Measurements from ENCODE around the gene PLCB1.

Gene PLCB1

DNA sequence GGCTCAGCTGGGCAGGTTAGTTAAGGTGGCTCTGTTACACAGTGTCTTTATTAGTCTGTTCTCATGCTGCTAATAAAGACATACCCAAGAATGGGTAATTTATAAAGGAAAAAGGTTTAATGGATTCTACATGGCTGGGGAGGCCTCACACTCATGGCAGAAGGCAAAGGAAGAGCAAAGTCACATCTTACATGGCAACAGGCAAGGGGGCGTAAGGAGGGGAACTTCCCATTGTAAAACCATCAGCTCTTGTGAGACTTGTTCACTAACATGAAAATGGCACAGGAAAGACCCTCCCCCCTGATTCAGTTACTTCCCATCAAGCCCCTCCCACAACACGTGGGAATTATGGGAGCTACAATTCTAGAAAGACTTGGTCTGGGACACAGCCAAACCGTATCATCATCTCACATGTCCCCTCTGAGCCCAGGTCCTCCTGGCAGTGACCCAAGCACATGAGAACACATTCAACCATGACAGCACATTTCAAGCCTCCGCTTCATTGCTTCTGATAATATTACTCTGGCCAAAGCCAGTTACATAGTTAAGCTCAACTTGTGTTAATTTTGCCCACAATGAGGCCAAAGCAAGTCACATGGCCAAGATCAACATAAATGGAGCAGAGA is 383.9 kb downstream of the PLCB1 start:
- in situ Hi-C loops (cut with HindIII; ENCODE audit: low sequenced_read_pairs): no loop called here
- H3K4me3 ChIP-seq (ENCODE audit: low read depth, low read length): no peak overlapping the region
- no peak for DNase-seq (ENCODE audit: low read depth)
- TF ChIP-seq, protein P1, sequence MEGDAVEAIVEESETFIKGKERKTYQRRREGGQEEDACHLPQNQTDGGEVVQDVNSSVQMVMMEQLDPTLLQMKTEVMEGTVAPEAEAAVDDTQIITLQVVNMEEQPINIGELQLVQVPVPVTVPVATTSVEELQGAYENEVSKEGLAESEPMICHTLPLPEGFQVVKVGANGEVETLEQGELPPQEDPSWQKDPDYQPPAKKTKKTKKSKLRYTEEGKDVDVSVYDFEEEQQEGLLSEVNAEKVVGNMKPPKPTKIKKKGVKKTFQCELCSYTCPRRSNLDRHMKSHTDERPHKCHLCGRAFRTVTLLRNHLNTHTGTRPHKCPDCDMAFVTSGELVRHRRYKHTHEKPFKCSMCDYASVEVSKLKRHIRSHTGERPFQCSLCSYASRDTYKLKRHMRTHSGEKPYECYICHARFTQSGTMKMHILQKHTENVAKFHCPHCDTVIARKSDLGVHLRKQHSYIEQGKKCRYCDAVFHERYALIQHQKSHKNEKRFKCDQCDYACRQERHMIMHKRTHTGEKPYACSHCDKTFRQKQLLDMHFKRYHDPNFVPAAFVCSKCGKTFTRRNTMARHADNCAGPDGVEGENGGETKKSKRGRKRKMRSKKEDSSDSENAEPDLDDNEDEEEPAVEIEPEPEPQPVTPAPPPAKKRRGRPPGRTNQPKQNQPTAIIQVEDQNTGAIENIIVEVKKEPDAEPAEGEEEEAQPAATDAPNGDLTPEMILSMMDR (IDR thresholded peaks at IDR 0.05; ENCODE audit: low read depth, low read length, missing control alignments): no peak

DNA sequence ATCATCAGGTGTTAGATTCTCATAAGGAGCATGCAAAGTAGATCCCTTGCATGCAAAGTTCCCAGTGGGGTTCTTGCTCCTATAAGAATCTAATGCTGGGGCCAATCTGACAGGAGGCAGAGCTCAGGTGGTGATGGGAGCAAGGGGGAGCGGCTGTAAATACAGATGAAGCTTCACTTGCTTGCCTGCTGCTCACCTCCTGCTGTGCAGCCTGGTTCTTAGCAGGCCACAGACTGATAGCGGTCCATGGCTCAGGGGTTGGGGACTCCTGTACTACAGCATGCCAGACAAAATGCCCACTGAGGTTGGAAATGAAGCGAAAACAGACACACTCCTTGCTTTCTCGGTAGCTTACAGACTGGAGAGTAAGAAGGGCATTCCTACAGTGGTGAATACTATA is 386.8 kb downstream of the PLCB1 start:
- no peak overlapping the region for H3K4me3 ChIP-seq (ENCODE audit: low read depth, low read length)
- TF ChIP-seq, protein P1 (IDR thresholded peaks at IDR 0.05; ENCODE audit: low read depth, low read length, missing control alignments): no peak
- in situ Hi-C loops (cut with HindIII; ENCODE audit: low sequenced_read_pairs): no loop called here
- DNase-seq (ENCODE audit: low read depth): no peak

DNA sequence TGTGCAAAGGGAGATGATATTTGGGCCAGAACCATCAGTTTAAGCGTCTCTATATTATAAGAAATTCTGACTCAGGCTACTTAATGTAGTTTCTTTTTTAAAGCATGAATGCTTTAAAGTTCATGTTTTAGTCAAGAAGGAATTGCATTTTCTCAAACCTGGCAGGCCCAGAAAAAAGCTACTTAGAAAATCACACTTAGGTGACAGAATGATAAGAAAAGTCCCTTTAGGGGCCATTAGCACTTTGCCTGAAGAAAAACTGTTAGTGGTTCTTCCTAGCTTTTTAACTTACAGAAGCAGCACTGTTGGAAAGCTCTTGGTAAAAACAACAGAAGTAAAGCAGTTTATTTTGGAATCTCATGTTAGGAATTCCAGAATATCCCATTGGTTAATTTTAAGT is 387.8 kb downstream of the PLCB1 start:
- no peak for DNase-seq (ENCODE audit: low read depth)
- in situ Hi-C loops (cut with HindIII; ENCODE audit: low sequenced_read_pairs): no loop called here
- TF ChIP-seq, protein P1 (IDR thresholded peaks at IDR 0.05; ENCODE audit: low read depth, low read length, missing control alignments): no peak
- H3K4me3 ChIP-seq (ENCODE audit: low read depth, low read length): no peak overlapping the region

DNA sequence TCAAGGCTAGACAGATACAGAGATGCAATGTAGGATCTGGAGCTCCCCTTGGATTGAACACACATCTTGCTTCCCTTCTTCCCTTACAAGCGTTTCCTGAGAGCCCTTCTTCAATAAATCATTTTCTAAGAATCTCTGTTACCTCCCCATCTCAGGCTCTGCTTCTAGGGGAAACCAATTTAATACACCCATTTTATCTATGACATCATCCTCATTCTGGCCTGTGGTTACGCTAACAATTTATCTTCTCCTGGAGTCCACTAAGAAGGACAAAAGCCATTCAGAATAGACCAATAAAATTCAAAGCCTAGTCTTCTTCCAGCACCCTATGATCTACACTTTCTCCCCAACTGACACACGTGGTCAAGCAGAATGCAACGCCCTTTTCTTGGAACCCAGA is 390.1 kb downstream of the PLCB1 start:
- in situ Hi-C loops (cut with HindIII; ENCODE audit: low sequenced_read_pairs): no loop called here

DNA sequence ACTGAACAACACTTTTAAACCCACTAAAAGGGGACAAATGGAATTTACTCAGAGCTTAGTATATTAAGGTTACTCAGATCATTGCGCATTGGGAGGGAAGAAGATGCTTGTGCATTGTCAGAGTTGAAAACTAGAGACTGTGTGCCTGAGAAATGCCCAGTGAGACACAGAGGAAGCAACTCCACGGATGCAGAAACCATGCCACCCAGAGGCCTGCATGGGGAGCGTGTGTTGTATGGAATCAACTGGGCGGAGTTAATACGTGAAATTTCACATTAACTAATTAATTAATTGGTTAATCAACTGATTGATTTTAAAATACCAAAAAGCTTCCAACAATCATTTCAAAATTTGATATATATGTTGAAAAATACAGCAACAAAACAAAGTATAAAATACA is 391.6 kb downstream of the PLCB1 start:
- H3K4me3 ChIP-seq (ENCODE audit: low read depth, low read length): no peak overlapping the region
- no peak for DNase-seq (ENCODE audit: low read depth)
- TF ChIP-seq, protein P1 (IDR thresholded peaks at IDR 0.05; ENCODE audit: low read depth, low read length, missing control alignments): no peak
- in situ Hi-C loops (cut with HindIII; ENCODE audit: low sequenced_read_pairs): no loop called here

More for the DNA sequence above, 390.1 kb downstream of the PLCB1 start:
- TF ChIP-seq, protein P1 (IDR thresholded peaks at IDR 0.05; ENCODE audit: low read depth, low read length, missing control alignments): no peak
- H3K4me3 ChIP-seq (ENCODE audit: low read depth, low read length): no peak overlapping the region
- DNase-seq (ENCODE audit: low read depth): no peak

DNA sequence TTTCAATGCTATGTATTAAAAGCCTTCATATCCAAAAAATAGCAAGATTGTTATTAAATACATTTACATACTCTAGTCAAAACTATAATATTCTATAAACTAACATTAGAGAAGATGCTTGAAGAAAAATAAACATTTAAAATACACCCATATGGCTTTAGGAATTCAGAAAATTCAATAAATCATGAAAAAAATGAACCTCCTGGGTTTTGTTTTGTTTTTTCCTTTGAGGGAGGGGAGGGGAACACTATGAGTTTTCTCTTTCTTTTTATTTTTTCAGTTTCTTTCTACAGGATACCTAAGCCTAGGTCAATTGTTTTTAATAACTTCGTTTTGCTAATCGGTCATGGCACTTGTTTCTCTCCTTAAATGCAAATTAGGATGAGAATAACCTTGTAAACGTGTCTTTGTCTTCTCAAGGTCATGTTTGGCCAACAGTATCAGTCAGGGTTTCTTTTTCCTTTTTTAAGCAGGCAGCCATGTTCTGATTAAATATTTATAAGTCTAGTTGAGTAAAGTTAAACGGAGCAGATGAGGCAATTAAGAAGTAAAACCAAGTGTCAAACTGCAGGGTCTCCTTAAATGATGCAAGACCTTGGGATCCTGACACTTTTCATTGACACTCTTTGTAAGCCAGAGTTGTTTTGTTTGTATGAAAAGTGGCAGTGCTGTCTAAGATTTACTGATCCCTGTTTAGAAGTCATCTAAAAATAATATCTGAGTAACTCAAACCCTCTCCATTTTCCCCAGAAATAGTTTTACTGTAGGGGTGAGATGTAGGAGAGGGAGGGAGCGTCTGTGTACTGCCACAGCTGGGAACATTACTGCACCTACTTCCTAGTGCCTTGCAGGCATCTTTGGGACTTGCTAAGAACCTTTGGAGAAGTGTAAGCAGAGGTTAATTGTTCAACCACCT is 392.3 kb downstream of the PLCB1 start:
- TF ChIP-seq, protein P1 (IDR thresholded peaks at IDR 0.05; ENCODE audit: low read depth, low read length, missing control alignments): no peak
- no peak for DNase-seq (ENCODE audit: low read depth)
- in situ Hi-C loops (cut with HindIII; ENCODE audit: low sequenced_read_pairs): no loop called here
- no peak overlapping the region for H3K4me3 ChIP-seq (ENCODE audit: low read depth, low read length)
